ENCODE measurements around the gene NUP93.
"Not testable (repeated sequence)": the region's sequence is repeated elsewhere in the genome, so short reads cannot be mapped to it uniquely, and the experiment has no call there.

The NUP93 gene

GRCh38 chr16:56876048-56876447, 146.1 kb downstream of the NUP93 start:
- DNase-seq: no peak

DNA sequence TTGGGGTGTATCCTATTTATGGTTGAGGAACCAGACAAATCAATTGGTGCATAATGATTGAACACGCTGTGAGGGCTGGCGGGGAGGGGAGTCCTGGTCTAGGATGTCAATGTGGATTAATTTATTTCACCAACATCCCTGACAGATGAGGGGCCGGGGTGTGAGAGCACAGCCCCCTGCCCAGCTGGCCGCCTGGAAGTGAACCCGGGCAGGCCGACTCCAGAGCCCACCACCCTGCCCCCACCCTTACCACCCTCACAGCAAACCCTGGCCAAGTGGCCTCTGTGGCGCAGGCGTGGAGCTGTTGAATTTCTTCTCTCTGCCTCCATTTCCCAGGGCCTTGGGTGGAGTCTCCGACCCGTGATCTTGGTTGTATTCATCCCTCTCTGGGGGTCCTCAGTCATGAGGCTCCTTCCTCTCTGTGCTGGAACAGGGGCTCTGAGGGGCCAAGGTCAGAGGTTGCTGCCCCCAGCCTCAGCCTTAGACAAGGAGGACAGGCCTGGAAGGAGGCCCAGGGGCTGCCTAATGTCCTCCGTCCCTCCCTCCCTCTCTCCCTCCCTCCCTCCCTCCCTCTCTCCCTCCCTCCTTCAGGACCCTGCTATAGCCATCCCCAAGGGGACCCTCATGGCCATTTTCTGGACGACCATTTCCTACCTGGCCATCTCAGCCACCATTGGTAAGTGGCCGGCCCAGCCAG, 147.7 kb downstream of the NUP93 start:
- DNase-seq: no peak

DNA sequence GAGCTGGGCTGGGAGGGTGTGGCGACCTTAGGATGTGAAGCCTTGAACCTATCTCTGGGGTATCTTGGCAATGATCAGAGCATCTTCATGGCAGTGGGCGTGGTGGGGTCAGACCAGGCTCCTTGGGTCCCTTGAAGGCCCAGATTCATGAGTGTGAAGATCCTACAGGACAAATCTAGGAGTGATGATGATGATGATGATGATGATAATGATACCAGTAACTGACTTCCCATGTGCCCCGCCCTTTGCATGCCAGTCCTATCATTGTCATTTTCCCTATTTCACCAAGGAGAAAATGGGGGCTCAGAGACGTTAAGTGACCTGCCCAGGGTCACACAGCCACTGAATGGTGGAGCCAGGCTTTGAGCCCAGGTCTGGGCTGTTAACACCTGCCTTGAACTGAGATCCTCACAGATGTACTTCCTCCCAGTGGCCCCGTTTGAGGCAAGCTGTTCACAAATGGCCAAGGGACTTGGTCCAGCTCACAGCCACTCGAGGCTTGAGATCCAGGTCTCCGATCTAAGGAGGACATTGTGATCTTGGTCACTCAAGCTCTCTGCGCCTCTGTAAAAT, 148.4 kb downstream of the NUP93 start:
- no peak for DNase-seq

DNA sequence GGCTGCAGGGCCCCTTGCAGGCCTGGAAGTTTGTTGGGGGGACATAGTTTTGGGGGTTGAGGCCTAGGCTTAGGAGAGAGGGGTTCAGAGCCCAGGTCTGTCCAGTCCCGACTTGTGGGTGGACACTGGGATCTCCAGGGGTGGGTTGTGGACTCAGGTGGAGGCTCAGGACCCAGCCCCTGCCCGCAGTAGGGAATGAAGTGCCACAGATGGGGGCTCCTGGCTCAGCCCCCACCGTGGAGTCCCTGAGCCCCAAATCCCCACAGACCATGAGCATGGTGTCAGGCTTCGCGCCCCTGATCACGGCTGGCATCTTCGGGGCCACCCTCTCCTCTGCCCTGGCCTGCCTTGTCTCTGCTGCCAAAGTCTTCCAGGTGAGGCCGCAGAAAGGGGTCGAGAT, 149.3 kb downstream of the NUP93 start:
- no peak for DNase-seq

DNA sequence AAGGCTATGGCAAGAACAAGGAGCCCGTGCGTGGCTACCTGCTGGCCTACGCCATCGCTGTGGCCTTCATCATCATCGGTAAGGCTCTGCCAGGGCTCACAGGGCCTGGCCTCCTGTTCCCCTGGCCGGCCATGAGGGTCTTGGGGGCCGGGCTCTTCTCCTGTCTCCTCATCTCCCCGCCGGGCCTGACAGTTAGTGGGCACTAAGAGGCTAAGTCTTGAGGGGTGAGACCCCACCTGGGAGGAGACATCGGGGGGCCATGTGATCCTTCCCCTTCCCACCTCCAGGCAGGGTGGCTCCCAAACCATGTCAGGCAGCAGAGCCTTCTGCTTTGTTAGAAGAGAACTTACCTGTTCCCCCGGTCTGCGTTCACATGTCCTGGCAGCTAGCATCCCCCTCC, 150.2 kb downstream of the NUP93 start:
- DNase-seq: no peak

DNA sequence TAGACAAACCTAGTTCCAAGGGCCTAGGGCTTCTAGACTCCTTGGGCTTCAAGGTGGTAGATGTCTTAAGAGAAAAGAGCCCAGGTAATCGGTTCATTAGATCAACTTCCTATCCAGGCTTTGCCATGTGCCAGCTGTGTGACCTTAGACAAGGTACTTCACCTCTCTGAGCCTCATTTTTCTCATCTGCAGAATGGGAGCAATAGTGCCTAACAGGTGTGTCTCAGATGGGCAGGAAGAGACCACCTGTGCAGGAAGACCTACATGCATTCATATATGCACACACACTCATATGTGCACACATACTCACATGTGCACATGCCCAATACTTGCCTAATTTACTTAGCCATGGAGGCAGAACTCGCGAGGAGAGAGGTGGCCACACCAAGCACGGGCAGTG, 150.8 kb downstream of the NUP93 start:
- no peak for DNase-seq

GRCh38 chr16:56882077-56882800, 152.3 kb downstream of the NUP93 start:
- no peak for DNase-seq

DNA sequence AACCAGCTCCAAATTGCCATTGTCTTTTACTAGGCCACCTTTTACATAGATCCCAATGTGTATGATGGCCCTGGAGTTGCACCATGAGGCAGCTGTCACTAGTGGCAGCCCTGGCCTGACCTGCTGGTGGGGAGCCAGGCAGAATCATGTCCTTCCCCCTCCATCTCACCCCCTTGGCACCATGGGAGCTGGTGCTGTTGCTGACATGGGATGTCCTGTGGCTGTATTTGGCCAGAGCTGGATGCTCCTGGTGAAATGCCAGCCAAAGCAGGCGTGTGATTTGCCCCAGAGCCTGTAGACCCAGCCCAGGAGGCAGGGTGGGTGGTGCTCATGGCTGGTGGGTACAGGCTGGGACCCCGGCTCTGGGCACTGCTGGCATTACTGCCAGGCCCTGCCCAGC, 153.7 kb downstream of the NUP93 start:
- no peak for DNase-seq

DNA sequence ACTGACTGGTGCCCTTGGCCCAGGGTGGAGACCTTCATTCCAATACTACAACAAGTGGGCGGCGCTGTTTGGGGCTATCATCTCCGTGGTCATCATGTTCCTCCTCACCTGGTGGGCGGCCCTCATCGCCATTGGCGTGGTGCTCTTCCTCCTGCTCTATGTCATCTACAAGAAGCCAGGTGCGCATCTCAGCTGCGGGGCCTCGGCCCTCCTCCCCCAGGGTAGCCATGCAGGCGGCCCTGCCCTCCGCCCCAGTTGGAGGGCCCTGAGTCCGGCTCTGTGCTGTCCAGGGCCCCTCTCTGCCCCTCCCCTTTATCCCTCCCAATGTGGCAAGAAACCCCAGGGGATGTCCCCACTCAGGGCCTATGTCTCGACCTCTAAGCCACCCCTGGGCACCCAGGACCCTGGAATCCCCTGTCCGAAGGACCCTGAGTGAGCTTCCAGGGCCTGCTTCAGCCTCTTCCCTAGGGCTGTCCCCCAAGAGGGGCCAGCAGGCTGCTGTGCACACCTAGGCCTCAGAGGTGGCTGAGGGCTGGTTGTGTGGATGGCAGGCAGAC, 154.2 kb downstream of the NUP93 start:
- DNase-seq: no peak

DNA sequence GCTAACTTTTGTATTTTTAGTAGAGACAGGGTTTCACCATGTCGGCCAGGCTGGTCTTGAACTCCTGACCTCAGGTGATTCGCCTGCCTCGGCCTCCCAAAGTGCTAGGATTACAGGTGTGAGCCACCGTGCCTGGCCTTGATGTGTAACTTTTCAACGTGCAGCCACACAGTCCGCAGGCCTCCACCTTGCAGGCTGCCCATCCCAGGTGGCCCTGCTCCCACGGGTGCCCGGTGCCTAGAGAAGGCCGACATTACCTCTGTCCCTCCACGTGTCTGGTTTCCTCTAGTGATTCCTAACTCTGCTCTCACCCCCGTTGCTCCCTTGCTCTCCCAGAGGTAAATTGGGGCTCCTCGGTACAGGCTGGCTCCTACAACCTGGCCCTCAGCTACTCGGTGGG, 155.0 kb downstream of the NUP93 start:
- DNase-seq: not testable (repeated sequence)

- no peak for DNase-seq
Measured at GRCh38 chr16:56885446-56886162, 155.7 kb downstream of the NUP93 start.

- DNase-seq: no peak
Measured at GRCh38 chr16:56886296-56886695, 156.4 kb downstream of the NUP93 start.

GRCh38 chr16:56886826-56887225, 156.9 kb downstream of the NUP93 start:
- no peak for DNase-seq

- DNase-seq: no peak
Measured at GRCh38 chr16:56888806-56889205, 158.9 kb downstream of the NUP93 start.

DNA sequence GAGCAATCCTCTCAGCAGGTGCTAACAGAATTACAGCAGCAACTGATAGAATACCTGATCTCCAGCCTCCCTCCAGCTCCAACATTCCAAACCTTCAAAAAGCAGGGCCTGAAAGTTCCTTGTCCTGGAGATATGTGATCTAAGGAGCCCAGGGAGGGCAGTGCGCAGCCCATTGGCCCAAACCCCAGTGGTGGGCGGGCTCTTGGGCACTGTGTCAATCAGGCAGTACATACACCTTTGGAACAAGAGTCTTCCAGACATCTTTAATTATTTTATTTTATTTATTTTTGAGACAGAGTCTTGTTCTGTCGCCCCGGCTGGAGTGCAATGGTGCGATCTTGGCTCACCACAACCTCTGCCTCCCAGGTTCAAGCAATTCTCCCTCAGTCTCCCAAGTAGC, 159.3 kb downstream of the NUP93 start:
- no peak for DNase-seq

DNA sequence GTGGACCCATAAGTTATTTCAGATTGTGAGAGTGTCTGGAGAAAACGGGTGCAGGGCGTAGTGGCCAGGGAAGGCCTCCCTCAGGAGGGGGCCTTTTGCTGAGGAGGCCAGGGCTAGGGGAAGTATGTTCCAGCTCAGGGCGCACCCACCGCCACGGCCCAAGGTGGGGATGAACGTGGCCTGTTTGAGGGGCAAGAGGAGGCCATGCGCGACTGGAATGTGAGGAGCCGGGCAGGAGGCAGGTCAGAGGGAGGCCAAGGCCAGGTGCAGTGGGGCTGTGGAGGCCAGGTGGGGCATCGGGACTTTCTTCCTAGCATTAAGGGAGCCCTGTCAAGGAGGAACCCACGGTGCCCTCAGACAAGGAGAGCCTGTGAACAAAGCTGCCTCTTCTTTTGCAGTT, 161.8 kb downstream of the NUP93 start:
- DNase-seq: no peak

GRCh38 chr16:56892705-56893104, 162.8 kb downstream of the NUP93 start:
- DNase-seq: no peak

GRCh38 chr16:56894331-56894917, 164.5 kb downstream of the NUP93 start:
- DNase-seq: no peak

DNA sequence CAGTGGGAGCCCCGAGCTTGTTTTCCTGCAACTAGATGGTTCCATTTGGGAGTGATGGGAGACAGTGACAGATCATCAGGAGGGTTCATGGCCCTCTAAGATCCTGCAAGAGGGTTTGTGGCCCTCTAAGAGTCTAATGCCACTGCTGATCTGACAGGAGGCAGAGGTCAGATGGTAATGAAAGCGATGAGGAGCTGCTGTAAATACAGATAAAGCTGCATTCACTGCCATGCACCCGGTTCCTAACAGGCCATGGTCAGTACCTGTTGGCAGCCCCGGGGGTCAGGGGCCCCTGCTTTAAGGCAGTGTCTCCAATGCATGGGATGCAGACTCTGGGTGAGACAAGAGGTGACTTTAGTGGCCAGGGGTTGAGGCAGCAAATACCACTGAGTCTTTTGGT, 165.9 kb downstream of the NUP93 start:
- no peak for DNase-seq

- DNase-seq: no peak
Measured at GRCh38 chr16:56896244-56896643, 166.3 kb downstream of the NUP93 start.

DNA sequence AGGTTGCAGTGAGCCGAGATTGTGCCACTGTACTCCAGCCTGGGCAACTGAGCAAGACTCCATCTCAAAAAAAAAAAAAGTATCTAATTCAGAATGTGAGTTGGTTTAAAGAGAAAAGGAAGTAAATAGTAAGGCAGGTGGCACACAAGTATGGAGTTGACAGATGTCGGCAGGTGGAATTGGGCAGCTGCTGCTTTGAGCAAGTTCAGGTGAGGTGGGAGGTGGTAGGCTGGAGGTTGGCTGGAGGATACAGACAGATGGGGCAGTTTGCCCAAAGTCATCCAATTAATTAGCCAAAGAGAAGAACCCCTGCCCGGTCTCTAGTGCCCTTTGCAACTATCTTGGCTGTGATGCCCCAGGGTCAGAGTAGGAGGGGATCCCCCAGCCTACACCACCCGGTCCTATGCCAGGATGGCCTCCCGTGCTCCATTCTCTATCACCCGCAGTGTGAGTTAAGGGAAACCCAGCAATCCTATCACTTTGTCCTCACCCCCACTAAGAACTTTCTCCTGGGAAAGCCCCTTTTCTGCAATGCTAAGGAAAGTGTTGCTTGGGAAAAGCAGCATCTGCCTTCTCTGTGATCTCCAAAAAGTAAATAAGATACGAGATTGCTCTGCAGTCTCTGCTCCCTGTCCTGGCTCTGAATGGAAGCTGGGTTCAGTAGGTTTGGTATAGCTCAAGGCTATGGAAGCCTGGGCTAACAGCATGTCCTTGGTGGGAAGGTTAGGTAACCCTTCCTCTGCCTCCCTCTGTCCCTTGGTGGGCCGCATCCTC, 167.3 kb downstream of the NUP93 start:
- DNase-seq: no peak

GRCh38 chr16:56898847-56899246, 168.9 kb downstream of the NUP93 start:
- DNase-seq: no peak

Measured in activated CD4-positive, alpha-beta T cell treated with anti-CD3 and anti-CD28 coated beads for 48 hours (primary cell).